Measurements from ENCODE around the gene BCAS3.
"Not testable (repeated sequence)": the region's sequence is repeated elsewhere in the genome, so short reads cannot be mapped to it uniquely, and the experiment has no call there.

DNA sequence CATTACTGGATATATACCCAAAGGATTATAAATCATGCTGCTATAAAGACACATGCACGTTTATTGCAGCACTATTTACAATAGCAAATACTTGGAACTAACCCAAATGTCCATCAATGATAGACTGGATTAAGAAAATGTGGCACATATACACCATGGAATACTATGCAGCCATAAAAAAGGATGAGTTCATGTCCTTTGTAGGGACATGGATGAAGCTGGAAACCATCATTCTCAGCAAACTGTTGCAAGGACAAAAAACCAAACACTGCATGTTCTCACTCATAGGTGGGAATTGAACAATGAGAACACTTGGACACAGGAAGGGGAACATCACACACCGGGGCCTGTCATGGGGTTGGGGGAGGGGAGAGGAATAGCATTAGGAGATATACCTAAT is 137.3 kb downstream of the BCAS3 start:
- TF ChIP-seq, protein P1, sequence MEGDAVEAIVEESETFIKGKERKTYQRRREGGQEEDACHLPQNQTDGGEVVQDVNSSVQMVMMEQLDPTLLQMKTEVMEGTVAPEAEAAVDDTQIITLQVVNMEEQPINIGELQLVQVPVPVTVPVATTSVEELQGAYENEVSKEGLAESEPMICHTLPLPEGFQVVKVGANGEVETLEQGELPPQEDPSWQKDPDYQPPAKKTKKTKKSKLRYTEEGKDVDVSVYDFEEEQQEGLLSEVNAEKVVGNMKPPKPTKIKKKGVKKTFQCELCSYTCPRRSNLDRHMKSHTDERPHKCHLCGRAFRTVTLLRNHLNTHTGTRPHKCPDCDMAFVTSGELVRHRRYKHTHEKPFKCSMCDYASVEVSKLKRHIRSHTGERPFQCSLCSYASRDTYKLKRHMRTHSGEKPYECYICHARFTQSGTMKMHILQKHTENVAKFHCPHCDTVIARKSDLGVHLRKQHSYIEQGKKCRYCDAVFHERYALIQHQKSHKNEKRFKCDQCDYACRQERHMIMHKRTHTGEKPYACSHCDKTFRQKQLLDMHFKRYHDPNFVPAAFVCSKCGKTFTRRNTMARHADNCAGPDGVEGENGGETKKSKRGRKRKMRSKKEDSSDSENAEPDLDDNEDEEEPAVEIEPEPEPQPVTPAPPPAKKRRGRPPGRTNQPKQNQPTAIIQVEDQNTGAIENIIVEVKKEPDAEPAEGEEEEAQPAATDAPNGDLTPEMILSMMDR (IDR thresholded peaks at IDR 0.05), result not testable (repeated sequence)
- TF ChIP-seq ZFX (IDR thresholded peaks at IDR 0.05; ENCODE audit: borderline replicate concordance), result not testable (repeated sequence)
